GM12878 (cell line): ENCODE results near the gene FASN. TPM values are rescaled to one million over a fixed set of nuclear protein-coding genes. Genes with fewer than 3 reads are reported as not detected.
A peak's percentile ranks its signal among the peaks of the same experiment; 100 is the strongest.

Source experiments
- BHLHE40 ChIP-seq, 2 experiments: fragments of 450-650 bp in 1 of 2; IDR thresholded peaks; 2 replicates each; pipeline ENCODE4 v1.6.1; 2011 to 2017; ENCODE audit warnings: low read depth in 2 of 2, borderline replicate concordance in 1 of 2, improper control_type of control experiment in 1 of 2, low read length in 1 of 2, mild to moderate bottlenecking in 1 of 2
- CEBPB ChIP-seq, 2 experiments: fragments of 150-350 bp in 1 of 2; IDR thresholded peaks; 2 replicates each; pipeline ENCODE4 v1.6.1; 2012 to 2014; ENCODE audit warnings: low read depth in 2 of 2, low read length in 2 of 2, borderline replicate concordance in 1 of 2, inconsistent platforms in 1 of 2
- MTA2 ChIP-seq: fragments of 450-650 bp; IDR thresholded peaks from 2 replicates; pipeline ENCODE4 v1.6.1; 2016; ENCODE audit warnings: low read depth, mild to moderate bottlenecking, moderate library complexity
- NFYA ChIP-seq: IDR thresholded peaks from 2 replicates; pipeline ENCODE4 v1.6.1; 2011; ENCODE audit warnings: low read depth, mild to moderate bottlenecking, low read length, improper control_type of control experiment, borderline replicate concordance
- PKNOX1 ChIP-seq: fragments of 450-650 bp; IDR thresholded peaks from 2 replicates; pipeline ENCODE4 v1.6.1; 2016; ENCODE audit warnings: mild to moderate bottlenecking
- POLR2AphosphoS2 ChIP-seq: IDR thresholded peaks from 2 replicates; pipeline ENCODE4 v1.6.1; 2011; ENCODE audit warnings: low read depth, mild to moderate bottlenecking, low read length, improper control_type of control experiment, moderate library complexity
- REST ChIP-seq: IDR thresholded peaks from 2 replicates; pipeline ENCODE4 v1.6.1; 2012; ENCODE audit warnings: mild to moderate bottlenecking, low read depth, low read length
- USF2 ChIP-seq: IDR thresholded peaks from 2 replicates; pipeline ENCODE4 v1.6.1; 2011; ENCODE audit warnings: low read depth, low read length, improper control_type of control experiment, borderline replicate concordance
- ZBTB11 ChIP-seq: fragments of 450-650 bp; formaldehyde crosslinking; IDR thresholded peaks from 2 replicates; pipeline ENCODE4 v1.5.0; 2022; ENCODE audit warnings: mild to moderate bottlenecking, missing genetic modification characterization
- ZBTB33 ChIP-seq: fragments of 450-650 bp; IDR thresholded peaks from 2 replicates; pipeline ENCODE4 v1.6.1; 2017; ENCODE audit warnings: mild to moderate bottlenecking
- ZBTB4 ChIP-seq: fragments of 450-650 bp; formaldehyde crosslinking; IDR thresholded peaks from 2 replicates; pipeline ENCODE4 v1.4.0; 2022; ENCODE audit warnings: mild to moderate bottlenecking, moderate library complexity
- polyA plus RNA-seq, 11 experiments: library from polyadenylated mRNA; depleted of rRNA in 4 of 11; unstranded in 6 of 11; stranded (reverse) in 5 of 11; fragments of >200 nt; fragmentation: Nextera tagmentation in 4 of 11; fragmentation: Illumina TruSeq in 1 of 11; extraction: Ambion mirVana in 4 of 11; extraction: Trizol in 1 of 11; gene quantifications; 1 replicate in 1 of 11; 2 replicates in 10 of 11; pipeline versions ENCODE4 v1.2.1 to v1.2.3, GENCODE V29; 2011 to 2016; ENCODE audit warnings: inconsistent platforms in 2 of 11, missing spikeins in 2 of 11, low read depth in 1 of 11
- total RNA-seq, 4 experiments: library from RNA; depleted of rRNA in 3 of 4; stranded (reverse); fragments of >200 nt in 3 of 4; fragmentation: Illumina TruSeq in 1 of 4; extraction: Trizol in 1 of 4; gene quantifications; 2 replicates each; pipeline versions ENCODE4 v1.2.1 to v1.2.3, GENCODE V29; 2013 to 2021

Gene FASN
- total and polyA plus RNA-seq, 10 of the 15 experiments (the other 5 are each of a cell fraction or from before 2014, with no cell fraction given), result 0.19 to 333 (median 30.4) TPM

- TF ChIP-seq PKNOX1 (no peak), REST (no peak), ZBTB4 (CRISPR knock-in tag) (no peak), NFYA (no peak), ZBTB11 (CRISPR knock-in tag) (no peak), BHLHE40 (IDR thresholded peaks at IDR 0.05; ENCODE audit: borderline replicate concordance in 1 of 2, low read depth in 2 of 2, low read length in 1 of 2) (peak; percentile 53 to 54; a peak in 2 of 4 replicates), MTA2 (no peak), POLR2AphosphoS2 (no peak), USF2 (no peak), CEBPB (IDR thresholded peaks at IDR 0.05; ENCODE audit: borderline replicate concordance in 1 of 2, low read depth in 2 of 2, low read length in 2 of 2) (no peak), ZBTB33 (peak; percentile 91)
Observed at GRCh38 chr17:82030470-82031302, 67.3 kb downstream of the FASN start (continued).
